HEK293T (cell line): ENCODE measurements around the gene PANK4.

Experiments
- CTCF ChIA-PET: fragments of 350-600 bp; formaldehyde crosslinking; extraction: SDS; loops from one replicate; lab custom pipeline; 2021; ENCODE audit warnings: antibody characterized with exemption, inconsistent platforms; lab: Yijun Ruan, JAX
- POLR2A ChIA-PET: fragments of 350-600 bp; formaldehyde crosslinking; extraction: SDS; loops from one replicate; lab custom pipeline; 2020; ENCODE audit warnings: antibody characterized with exemption, inconsistent platforms; lab: Yijun Ruan, JAX
- DNase-seq: peaks from one replicate; pipeline ENCODE4 v3.0.0; 2012; ENCODE audit warnings: mixed read lengths; ENCODE audit errors: extremely low spot score
- ARNT ChIP-seq: fragments of 450-650 bp; IDR thresholded peaks from 2 replicates; pipeline ENCODE4 v1.6.1; 2017; ENCODE audit warnings: mild to moderate bottlenecking
- BHLHE40 ChIP-seq: fragments of 450-650 bp; IDR thresholded peaks from 2 replicates; pipeline ENCODE4 v1.6.1; 2016; ENCODE audit warnings: mild to moderate bottlenecking, moderate library complexity, borderline replicate concordance
- CTBP1 ChIP-seq: fragments of 450-650 bp; IDR thresholded peaks from 2 replicates; pipeline ENCODE4 v1.6.1; 2016; ENCODE audit warnings: borderline replicate concordance
- ELF4 ChIP-seq: fragments of 450-650 bp; IDR thresholded peaks from 2 replicates; pipeline ENCODE4 v1.6.1; 2017; ENCODE audit warnings: antibody characterized with exemption
- FOXA1 ChIP-seq: fragments of 450-650 bp; IDR thresholded peaks from 2 replicates; pipeline ENCODE4 v1.6.1; 2016; ENCODE audit warnings: mild to moderate bottlenecking
- FOXK2 ChIP-seq: fragments of 450-650 bp; IDR thresholded peaks from 2 replicates; pipeline ENCODE4 v1.6.1; 2016; ENCODE audit warnings: mild to moderate bottlenecking
- FOXM1 ChIP-seq: fragments of 450-650 bp; IDR thresholded peaks from 2 replicates; pipeline ENCODE4 v1.6.1; 2017; ENCODE audit warnings: mild to moderate bottlenecking, borderline replicate concordance
- HDGF ChIP-seq: fragments of 450-650 bp; IDR thresholded peaks from 2 replicates; pipeline ENCODE4 v1.6.1; 2017; ENCODE audit warnings: antibody characterized with exemption, borderline replicate concordance
- L3MBTL2 ChIP-seq: fragments of 450-650 bp; conservative IDR thresholded peaks from 2 replicates; pipeline ENCODE4 v1.6.1; 2016; ENCODE audit warnings: mild to moderate bottlenecking
- LEF1 ChIP-seq: fragments of 450-650 bp; IDR thresholded peaks from 2 replicates; pipeline ENCODE4 v1.6.1; 2017; ENCODE audit warnings: mild to moderate bottlenecking, borderline replicate concordance
- NFRKB ChIP-seq: fragments of 450-650 bp; IDR thresholded peaks from 2 replicates; pipeline ENCODE4 v1.6.1; 2016; ENCODE audit warnings: mild to moderate bottlenecking, moderate library complexity
- SP1 ChIP-seq: fragments of 450-650 bp; IDR thresholded peaks from 2 replicates; pipeline ENCODE4 v1.6.1; 2017
- SUZ12 ChIP-seq: fragments of 450-650 bp; IDR thresholded peaks from 2 replicates; pipeline ENCODE4 v1.6.1; 2016; ENCODE audit warnings: mild to moderate bottlenecking
- TARDBP ChIP-seq: fragments of 450-650 bp; IDR thresholded peaks from 2 replicates; pipeline ENCODE4 v1.6.1; 2016
- ZNF384 ChIP-seq: fragments of 450-650 bp; IDR thresholded peaks from 2 replicates; pipeline ENCODE4 v1.6.1; 2016
- TF ChIP-seq, protein P1 (sequence below): fragments of 450-650 bp; IDR thresholded peaks from 2 replicates; pipeline ENCODE4 v1.6.1; 2016

The PANK4 gene

DNA sequence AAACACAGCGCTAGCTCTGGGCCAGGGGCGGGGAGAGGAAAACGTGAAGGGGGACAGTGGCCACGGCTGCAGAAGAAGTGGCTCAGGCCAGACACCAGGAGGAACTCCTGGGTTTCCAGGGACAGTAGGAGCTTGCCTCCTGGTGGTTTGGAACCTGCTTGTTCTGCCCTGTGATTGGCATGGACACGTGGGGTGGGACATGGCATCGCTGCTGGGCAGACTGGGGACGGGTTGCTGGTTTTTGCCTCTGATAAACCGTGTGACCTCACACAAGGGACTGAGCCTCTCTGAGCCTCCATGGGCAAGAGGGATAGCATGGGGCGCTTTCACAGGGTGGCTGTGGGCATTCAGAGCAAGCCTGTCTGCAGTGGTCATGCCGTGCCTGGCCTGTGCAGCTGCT lies 57.9 kb downstream of the PANK4 start:
- POLR2A ChIA-PET: no interaction called here
- DNase-seq: no peak
- TF ChIP-seq ELF4 (no peak), FOXA1 (no peak)
- TF ChIP-seq, protein P1, sequence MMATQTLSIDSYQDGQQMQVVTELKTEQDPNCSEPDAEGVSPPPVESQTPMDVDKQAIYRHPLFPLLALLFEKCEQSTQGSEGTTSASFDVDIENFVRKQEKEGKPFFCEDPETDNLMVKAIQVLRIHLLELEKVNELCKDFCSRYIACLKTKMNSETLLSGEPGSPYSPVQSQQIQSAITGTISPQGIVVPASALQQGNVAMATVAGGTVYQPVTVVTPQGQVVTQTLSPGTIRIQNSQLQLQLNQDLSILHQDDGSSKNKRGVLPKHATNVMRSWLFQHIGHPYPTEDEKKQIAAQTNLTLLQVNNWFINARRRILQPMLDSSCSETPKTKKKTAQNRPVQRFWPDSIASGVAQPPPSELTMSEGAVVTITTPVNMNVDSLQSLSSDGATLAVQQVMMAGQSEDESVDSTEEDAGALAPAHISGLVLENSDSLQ: no peak
- CTCF ChIA-PET: no interaction called here

DNA sequence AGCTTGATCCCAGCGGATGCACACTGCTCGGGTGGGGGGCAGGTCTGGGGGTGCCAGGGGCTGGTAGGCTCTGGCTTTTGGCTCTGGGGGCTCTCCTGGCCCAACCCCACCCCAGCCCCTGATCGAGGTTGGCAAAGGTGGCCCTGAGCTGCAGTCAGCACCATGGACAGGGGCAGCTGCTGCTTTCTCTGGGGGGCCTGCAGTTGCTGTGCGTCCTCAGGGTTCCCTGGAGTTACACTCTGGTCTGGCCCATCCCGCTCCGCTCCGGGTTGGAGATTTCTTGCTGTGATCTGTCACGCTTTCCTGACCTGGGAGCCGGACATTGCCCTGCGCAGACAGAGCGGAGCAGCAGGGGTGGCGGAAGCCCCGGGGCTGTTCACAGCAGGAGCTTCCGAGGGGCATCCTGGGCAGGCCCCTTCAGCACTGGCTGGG lies 58.3 kb downstream of the PANK4 start:
- CTCF ChIA-PET: no interaction called here
- TF ChIP-seq FOXA1 (no peak), FOXM1 (no peak), ARNT (no peak), SP1 (no peak), TARDBP (no peak), HDGF (no peak), ZNF384 (no peak), CTBP1 (no peak), BHLHE40 (no peak), L3MBTL2 (no peak)
- TF ChIP-seq, protein P1: no peak
- DNase-seq: peak; percentile 46
- POLR2A ChIA-PET: no interaction called here

DNA sequence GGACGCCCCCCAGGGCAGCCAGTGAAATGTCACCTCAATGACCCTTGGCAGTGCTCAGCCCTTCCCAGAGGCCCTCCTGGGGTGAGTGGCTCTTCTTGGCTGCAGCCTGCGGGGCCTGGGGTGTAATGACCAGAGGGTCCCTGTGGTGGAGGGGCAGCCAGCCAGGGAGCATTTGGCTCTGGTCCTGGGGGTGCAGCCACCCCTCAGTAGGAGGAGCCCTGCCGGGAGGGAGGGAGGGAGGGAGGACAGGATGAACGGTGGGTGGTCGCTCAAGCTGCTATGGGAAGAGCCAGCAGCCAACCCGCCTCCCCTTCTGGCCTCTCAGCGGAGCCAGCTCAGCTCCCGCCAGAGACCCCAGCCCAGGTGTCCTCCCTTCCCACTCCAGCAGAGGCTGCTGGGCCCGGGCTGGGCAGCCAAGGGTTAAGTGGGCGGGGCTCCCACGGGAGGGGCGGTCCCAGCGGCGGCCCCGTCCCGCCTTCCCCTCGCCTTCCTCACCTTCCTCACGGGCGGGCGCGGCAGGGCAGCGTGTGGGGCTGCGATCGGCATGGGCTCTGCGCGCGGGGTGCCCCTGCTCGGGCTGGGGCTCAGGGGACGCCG lies 59.3 kb downstream of the PANK4 start:
- POLR2A ChIA-PET: no interaction called here
- DNase-seq: peak; percentile 77
- CTCF ChIA-PET: no interaction called here
- TF ChIP-seq FOXM1 (no peak), SP1 (peak; percentile 63), TARDBP (no peak), LEF1 (no peak)

DNA sequence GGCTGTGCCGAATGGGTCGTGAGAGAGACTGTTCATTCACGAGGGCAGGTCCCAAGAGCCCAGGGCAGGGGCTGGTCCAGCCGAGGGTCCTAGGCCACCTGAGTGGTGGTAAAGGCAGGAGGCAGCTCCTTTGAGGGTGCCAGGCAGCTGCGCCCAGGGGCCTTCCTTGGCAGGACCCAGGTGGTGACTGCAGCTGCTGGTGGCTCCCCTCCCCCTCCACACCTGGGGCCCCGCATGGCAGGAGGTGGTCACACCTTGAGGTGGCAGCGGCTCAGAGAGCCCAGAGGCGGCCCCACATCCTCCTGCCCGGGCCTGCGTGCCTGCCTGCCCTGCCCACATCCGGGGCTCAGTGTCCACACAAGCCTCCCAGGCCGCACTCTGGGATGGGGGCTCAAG lies 60.1 kb downstream of the PANK4 start:
- no peak for DNase-seq
- CTCF ChIA-PET: no interaction called here
- no peak for TF ChIP-seq SUZ12
- no peak for TF ChIP-seq FOXA1
- no peak for TF ChIP-seq CTBP1
- no peak for TF ChIP-seq BHLHE40
- TF ChIP-seq LEF1: no peak
- TF ChIP-seq ELF4: no peak
- TF ChIP-seq ARNT: no peak
- no peak for TF ChIP-seq ZNF384
- TF ChIP-seq HDGF: no peak
- TF ChIP-seq L3MBTL2: no peak
- TF ChIP-seq FOXM1: no peak
- TF ChIP-seq TARDBP: no peak
- no peak for TF ChIP-seq NFRKB
- TF ChIP-seq SP1: no peak
- TF ChIP-seq, protein P1: no peak
- TF ChIP-seq FOXK2: no peak
- POLR2A ChIA-PET: no interaction called here

DNA sequence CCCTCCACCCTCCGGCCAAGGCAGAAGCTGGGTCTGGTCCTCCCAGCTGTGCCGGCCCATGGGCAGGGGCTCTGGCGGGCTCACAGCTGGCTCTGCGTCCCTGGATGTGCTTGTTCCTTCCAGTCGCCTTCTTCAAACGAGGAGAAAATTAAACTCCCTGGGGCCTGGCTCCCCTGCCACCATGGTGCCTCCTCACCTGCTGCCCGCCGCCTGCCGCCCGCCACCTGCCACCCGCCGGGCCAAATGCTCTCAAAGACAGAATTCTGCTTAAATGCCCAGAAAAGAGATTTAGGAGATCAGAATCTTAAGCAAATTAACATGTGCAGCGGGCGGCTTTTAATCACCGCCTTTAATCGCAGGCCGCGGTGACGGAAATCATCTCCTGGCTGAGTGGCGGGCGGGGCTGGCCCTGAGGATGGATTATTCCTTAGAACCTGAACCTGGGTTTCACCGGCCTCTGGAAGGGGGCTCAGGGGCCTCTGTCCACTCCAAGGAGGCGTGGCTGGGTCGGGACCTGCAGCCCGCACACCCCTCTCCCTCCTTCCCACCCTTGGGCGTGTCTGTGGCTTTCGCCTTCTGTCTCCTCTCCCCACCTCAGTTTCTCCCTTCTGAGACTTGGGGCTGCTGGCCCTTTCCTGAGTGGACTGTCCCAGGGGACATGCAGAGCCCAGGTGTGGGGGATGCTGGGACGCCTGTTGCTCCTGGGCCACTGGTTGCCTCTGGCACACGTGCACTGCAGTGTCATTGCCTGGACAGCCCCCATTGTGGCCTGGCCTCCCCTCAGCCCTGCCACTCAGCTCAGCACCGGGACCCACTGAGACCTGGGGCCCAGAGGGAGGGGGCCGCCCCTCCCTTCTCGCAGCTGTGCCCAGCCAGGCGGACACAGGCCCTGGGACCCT lies 60.8 kb downstream of the PANK4 start:
- POLR2A ChIA-PET: no interaction called here
- no peak for DNase-seq
- CTCF ChIA-PET: no interaction called here
- TF ChIP-seq ZNF384 (no peak), CTBP1 (no peak), FOXA1 (no peak), HDGF (no peak), SP1 (no peak), SUZ12 (no peak), L3MBTL2 (no peak), TARDBP (no peak), FOXK2 (no peak), FOXM1 (no peak), NFRKB (no peak), ELF4 (no peak), LEF1 (no peak), ARNT (no peak), BHLHE40 (no peak)
- TF ChIP-seq, protein P1: no peak
